ENCODE data around the gene C19orf25.
A peak's percentile ranks its signal among the peaks of the same experiment; 100 is the strongest.

Gene C19orf25

GRCh38 chr19:1490311-1491113 is 11.5 kb upstream of the C19orf25 start, which contains the start of gene PCSK4:
Gene PCSK4, minus strand, starts transcription at chr19:1490350. Its CDS starts 4 bp downstream, at chr19:1490346.
- Histone ChIP-seq H3K27ac (ENCODE audit: low read depth, low read length) (no peak within 1 kb of the TSS), H3K27me3 (ENCODE audit: control insufficient read depth in 5 of 5, insufficient read depth in 4 of 5, low read length in 5 of 5) (peaks cover 0 to 10% (median 0%) of the 10 kb centered on the region in 5 donors), H3K36me3 (ENCODE audit: control insufficient read depth in 5 of 5, insufficient read depth in 5 of 5, low read length in 5 of 5) (no peaks in the 10 kb centered on the region), H3K9ac (ENCODE audit: low read length in 5 of 5) (peak within 1 kb of the TSS in 4 of 5 donors; percentile 40 to 71 (median 52)), H3K9me3 (ENCODE audit: control insufficient read depth in 5 of 5, low read length in 5 of 5) (no peaks in the 10 kb centered on the region), H3K4me3 (ENCODE audit: low read depth in 1 of 5, low read length in 5 of 5) (peak within 1 kb of the TSS; percentile 73 to 80 (median 77)), H3K4me1 (ENCODE audit: control insufficient read depth in 5 of 5, insufficient read depth in 5 of 5, low read length in 5 of 5) (peaks cover 0 to 44% (median 33%) of the 10 kb centered on the region in 5 donors)

GRCh38 chr19:1489463-1490310 is 10.7 kb upstream of the C19orf25 start:
- H3K9ac ChIP-seq (ENCODE audit: low read length in 5 of 5): peak overlapping the region in 3 of 5 donors; percentile 41 to 71 (median 64)
- H3K27me3 ChIP-seq (ENCODE audit: control insufficient read depth in 5 of 5, insufficient read depth in 4 of 5, low read length in 5 of 5): peaks cover 0 to 10% (median 0%) of the 10 kb centered on the region in 5 donors
- H3K27ac ChIP-seq (ENCODE audit: low read depth, low read length): no peak overlapping the region
- peaks cover 0 to 44% (median 33%) of the 10 kb centered on the region in 5 donors for H3K4me1 ChIP-seq (ENCODE audit: control insufficient read depth in 5 of 5, insufficient read depth in 5 of 5, low read length in 5 of 5)
- H3K36me3 ChIP-seq (ENCODE audit: control insufficient read depth in 5 of 5, insufficient read depth in 5 of 5, low read length in 5 of 5): no peaks in the 10 kb centered on the region
- H3K4me3 ChIP-seq (ENCODE audit: low read depth in 1 of 5, low read length in 5 of 5): peak overlapping the region in 4 of 5 donors; percentile 73 to 80 (median 78)
- H3K9me3 ChIP-seq (ENCODE audit: control insufficient read depth in 5 of 5, low read length in 5 of 5): no peaks in the 10 kb centered on the region

DNA sequence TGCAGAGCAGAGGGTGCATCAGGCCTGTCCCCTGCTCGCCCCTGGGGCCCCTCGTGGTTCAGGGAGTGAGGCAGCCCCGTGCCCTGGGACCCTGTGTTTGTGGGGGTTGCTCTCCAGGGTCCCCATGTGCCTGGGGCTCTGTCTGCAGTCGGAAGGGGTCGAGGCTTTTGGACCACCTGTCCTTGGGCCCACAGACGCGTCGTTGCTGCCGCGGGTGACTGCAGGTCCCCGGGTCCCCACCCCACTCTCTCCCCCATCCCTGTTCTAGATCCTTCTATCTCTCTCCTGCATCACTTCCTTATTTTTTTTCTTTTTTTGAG is 9.2 kb upstream of the C19orf25 start:
- Histone ChIP-seq H3K4me1 (ENCODE audit: control insufficient read depth in 5 of 5, insufficient read depth in 5 of 5, low read length in 5 of 5) (peaks cover 0 to 33% (median 31%) of the 10 kb centered on the region in 5 donors), H3K9ac (ENCODE audit: low read length in 5 of 5) (no peak overlapping the region), H3K27ac (ENCODE audit: low read depth, low read length) (no peak overlapping the region), H3K4me3 (ENCODE audit: low read depth in 1 of 5, low read length in 5 of 5) (no peak overlapping the region), H3K36me3 (ENCODE audit: control insufficient read depth in 5 of 5, insufficient read depth in 5 of 5, low read length in 5 of 5) (no peaks in the 10 kb centered on the region), H3K27me3 (ENCODE audit: control insufficient read depth in 5 of 5, insufficient read depth in 4 of 5, low read length in 5 of 5) (peaks cover 0 to 8% (median 0%) of the 10 kb centered on the region in 5 donors), H3K9me3 (ENCODE audit: control insufficient read depth in 5 of 5, low read length in 5 of 5) (no peaks in the 10 kb centered on the region)

DNA sequence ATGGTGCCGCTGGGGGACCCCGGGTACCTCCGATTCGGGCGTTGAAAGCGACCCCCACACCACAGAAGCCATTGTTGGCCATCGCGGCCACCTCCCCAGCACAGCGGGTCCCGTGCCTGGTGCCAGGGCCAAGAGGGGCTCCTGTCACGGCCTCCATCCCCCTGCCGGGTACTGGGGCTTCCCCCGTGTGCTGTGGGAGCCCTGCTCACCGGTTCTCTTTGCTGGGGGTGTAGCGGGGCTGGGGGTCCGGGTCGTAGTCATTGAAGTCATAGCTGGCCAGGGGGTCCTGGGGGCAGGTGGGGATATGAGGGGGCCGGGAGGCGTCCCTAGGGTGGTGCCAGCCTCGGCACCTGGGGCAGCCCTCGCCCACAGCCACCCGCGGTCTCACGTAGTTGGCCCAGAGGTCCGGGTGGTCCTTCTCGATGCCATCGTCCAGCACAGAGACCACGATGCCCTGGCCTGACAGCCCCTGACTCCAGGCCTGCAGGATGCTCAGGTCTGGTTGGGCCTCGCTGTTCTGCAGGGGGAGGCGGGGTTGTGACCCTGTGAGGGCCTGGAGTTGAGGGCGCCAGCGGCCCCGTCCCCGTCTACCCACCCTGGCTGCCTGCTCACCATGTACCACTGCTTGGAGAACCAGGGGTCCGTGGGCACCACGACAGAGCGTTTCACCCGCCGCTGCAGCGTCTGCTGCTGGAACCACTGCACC is 8.7 kb upstream of the C19orf25 start:
- H3K4me3 ChIP-seq (ENCODE audit: low read depth in 1 of 5, low read length in 5 of 5): no peak overlapping the region
- H3K36me3 ChIP-seq (ENCODE audit: control insufficient read depth in 5 of 5, insufficient read depth in 5 of 5, low read length in 5 of 5): no peaks in the 10 kb centered on the region
- peaks cover 0 to 3% (median 0%) of the 10 kb centered on the region in 5 donors for H3K27me3 ChIP-seq (ENCODE audit: control insufficient read depth in 5 of 5, insufficient read depth in 4 of 5, low read length in 5 of 5)
- H3K27ac ChIP-seq (ENCODE audit: low read depth, low read length): no peak overlapping the region
- H3K9ac ChIP-seq (ENCODE audit: low read length in 5 of 5): no peak overlapping the region
- no peaks in the 10 kb centered on the region for H3K9me3 ChIP-seq (ENCODE audit: control insufficient read depth in 5 of 5, low read length in 5 of 5)
- H3K4me1 ChIP-seq (ENCODE audit: control insufficient read depth in 5 of 5, insufficient read depth in 5 of 5, low read length in 5 of 5): peaks cover 0 to 28% (median 26%) of the 10 kb centered on the region in 5 donors

DNA sequence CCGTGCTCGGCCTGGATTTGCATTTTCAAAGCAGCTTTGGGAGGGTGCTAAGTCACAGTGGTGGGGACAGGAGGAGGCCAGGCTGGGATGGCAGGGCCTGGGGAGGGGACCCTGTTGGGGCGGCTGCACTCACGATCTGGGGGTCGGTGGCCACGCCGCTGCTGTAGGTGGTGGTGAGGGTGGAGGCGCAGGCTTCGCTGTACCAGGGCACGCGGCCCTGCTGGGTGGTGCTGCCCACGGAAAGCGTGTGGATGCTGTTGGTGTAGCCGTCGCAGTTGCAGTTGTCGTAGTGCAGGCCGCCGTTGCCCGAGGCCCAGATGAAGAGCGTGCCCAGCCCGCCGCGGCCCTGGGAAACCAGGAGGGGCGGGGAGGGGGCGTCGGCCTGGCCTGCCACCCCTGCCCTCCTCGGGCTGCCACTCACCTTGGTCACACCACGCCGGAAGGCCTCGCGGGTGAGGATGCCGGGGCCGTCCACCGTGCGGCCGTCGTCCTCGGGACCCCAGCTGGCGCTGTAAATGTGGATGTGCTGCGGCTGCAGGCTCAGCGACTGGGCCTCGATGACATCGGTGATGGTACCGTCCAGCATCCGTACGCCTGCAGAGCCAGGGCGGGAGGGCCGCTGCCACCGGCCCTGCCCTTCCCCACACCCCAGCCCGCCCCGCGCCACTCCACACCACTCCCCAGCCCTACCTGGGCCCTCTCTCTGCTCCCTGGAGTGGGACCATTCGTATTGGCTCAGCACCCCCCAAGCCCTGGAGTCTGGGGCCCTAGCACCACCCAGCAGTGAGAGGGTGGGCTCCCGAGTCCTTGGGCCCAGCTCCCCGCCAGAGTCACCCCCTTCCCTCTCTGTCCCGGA is 7.9 kb upstream of the C19orf25 start:
- no peaks in the 10 kb centered on the region for H3K27me3 ChIP-seq (ENCODE audit: control insufficient read depth in 5 of 5, insufficient read depth in 4 of 5, low read length in 5 of 5)
- no peak overlapping the region for H3K9ac ChIP-seq (ENCODE audit: low read length in 5 of 5)
- H3K9me3 ChIP-seq (ENCODE audit: control insufficient read depth in 5 of 5, low read length in 5 of 5): no peaks in the 10 kb centered on the region
- H3K4me3 ChIP-seq (ENCODE audit: low read depth in 1 of 5, low read length in 5 of 5): no peak overlapping the region
- H3K36me3 ChIP-seq (ENCODE audit: control insufficient read depth in 5 of 5, insufficient read depth in 5 of 5, low read length in 5 of 5): no peaks in the 10 kb centered on the region
- H3K4me1 ChIP-seq (ENCODE audit: control insufficient read depth in 5 of 5, insufficient read depth in 5 of 5, low read length in 5 of 5): peaks cover 0 to 22% (median 20%) of the 10 kb centered on the region in 5 donors
- H3K27ac ChIP-seq (ENCODE audit: low read depth, low read length): no peak overlapping the region

DNA sequence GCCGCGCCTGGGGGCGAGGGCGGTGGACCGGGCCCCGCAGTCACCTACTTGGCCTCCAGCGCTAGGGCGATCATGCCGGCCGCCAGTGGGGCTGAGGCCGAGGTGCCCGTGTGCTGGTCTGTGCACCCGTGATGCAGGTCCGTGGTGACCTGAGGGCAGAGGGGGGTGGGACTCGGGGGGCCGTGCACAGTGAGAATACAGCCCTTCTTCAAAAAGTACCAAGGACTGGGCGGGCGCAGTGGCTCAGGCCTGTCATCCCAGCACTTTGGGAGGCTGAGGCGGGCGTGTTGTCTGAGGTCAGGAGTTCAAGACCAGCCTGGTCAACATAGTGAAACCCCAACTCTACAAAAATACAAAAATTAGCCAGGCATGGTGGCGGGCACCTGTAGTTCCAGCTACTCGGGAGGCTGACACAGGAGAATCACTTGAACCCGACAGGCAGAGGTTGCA is 5.0 kb upstream of the C19orf25 start:
- Histone ChIP-seq H3K36me3 (ENCODE audit: control insufficient read depth in 5 of 5, insufficient read depth in 5 of 5, low read length in 5 of 5) (no peaks in the 10 kb centered on the region), H3K9me3 (ENCODE audit: control insufficient read depth in 5 of 5, low read length in 5 of 5) (no peaks in the 10 kb centered on the region), H3K4me3 (ENCODE audit: low read depth in 1 of 5, low read length in 5 of 5) (no peak overlapping the region), H3K27ac (ENCODE audit: low read depth, low read length) (no peak overlapping the region), H3K4me1 (ENCODE audit: control insufficient read depth in 5 of 5, insufficient read depth in 5 of 5, low read length in 5 of 5) (peaks cover 0 to 6% (median 5%) of the 10 kb centered on the region in 5 donors), H3K27me3 (ENCODE audit: control insufficient read depth in 5 of 5, insufficient read depth in 4 of 5, low read length in 5 of 5) (no peaks in the 10 kb centered on the region), H3K9ac (ENCODE audit: low read length in 5 of 5) (no peak overlapping the region)

DNA sequence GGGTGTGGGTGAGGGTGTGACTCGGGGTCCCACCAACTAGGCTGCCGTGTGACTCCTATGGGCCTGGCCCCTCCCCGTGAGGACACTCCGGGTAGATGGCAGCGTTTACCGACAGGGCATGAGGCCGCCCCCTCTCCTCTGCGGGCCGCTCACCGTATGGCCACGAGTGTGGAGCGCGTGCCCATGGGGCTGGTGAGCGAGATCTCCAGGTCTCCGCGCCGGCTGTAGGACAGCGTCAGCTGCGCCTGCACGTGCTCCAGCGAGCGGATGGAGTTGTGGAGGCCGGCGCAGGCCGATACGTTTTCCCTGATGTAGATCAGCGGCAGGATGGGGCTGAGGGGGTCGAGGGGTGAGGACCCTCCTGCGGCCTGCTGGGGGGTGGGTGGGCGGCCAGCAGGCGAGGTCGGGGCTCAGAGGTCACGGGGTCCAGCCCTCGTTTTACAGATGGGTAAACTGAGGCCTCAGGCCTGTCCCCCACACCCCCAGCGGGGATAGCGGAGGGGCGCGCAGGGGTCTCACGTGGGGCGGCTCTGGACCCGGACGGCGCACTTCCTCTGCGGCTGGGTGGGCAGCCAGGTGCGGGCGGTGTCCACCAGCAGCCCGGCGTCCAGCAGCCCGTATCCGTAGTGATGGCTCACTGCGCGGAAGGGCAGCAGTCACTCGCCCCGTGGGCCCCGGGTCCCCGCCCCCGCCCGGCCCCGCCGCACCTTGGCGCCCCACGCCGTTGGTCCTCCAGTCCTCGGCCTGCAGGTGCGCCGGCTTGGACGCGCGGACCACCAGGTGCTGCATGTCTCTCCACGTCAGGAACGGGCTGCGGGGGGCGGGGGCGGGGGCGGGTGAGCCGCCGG is 4.3 kb upstream of the C19orf25 start:
- H3K4me3 ChIP-seq (ENCODE audit: low read depth in 1 of 5, low read length in 5 of 5): no peak overlapping the region
- H3K9ac ChIP-seq (ENCODE audit: low read length in 5 of 5): no peak overlapping the region
- peaks cover 0 to 11% (median 11%) of the 10 kb centered on the region in 5 donors for H3K4me1 ChIP-seq (ENCODE audit: control insufficient read depth in 5 of 5, insufficient read depth in 5 of 5, low read length in 5 of 5)
- H3K36me3 ChIP-seq (ENCODE audit: control insufficient read depth in 5 of 5, insufficient read depth in 5 of 5, low read length in 5 of 5): no peaks in the 10 kb centered on the region
- no peak overlapping the region for H3K27ac ChIP-seq (ENCODE audit: low read depth, low read length)
- H3K27me3 ChIP-seq (ENCODE audit: control insufficient read depth in 5 of 5, insufficient read depth in 4 of 5, low read length in 5 of 5): no peaks in the 10 kb centered on the region
- H3K9me3 ChIP-seq (ENCODE audit: control insufficient read depth in 5 of 5, low read length in 5 of 5): no peaks in the 10 kb centered on the region

GRCh38 chr19:1482361-1483130 is 3.5 kb upstream of the C19orf25 start:
- H3K27ac ChIP-seq (ENCODE audit: low read depth, low read length): no peak overlapping the region
- H3K4me3 ChIP-seq (ENCODE audit: low read depth in 1 of 5, low read length in 5 of 5): no peak overlapping the region

More at GRCh38 chr19:1482361-1483130, 3.5 kb upstream of the C19orf25 start:
- Histone ChIP-seq H3K27me3 (ENCODE audit: control insufficient read depth in 5 of 5, insufficient read depth in 4 of 5, low read length in 5 of 5) (no peaks in the 10 kb centered on the region), H3K36me3 (ENCODE audit: control insufficient read depth in 5 of 5, insufficient read depth in 5 of 5, low read length in 5 of 5) (no peaks in the 10 kb centered on the region), H3K9ac (ENCODE audit: low read length in 5 of 5) (no peak overlapping the region), H3K9me3 (ENCODE audit: control insufficient read depth in 5 of 5, low read length in 5 of 5) (no peaks in the 10 kb centered on the region), H3K4me1 (ENCODE audit: control insufficient read depth in 5 of 5, insufficient read depth in 5 of 5, low read length in 5 of 5) (peaks cover 0 to 18% (median 16%) of the 10 kb centered on the region in 5 donors)

Data from subcutaneous abdominal adipose tissue (tissue), 5 donors.